Stomach (tissue), 4 donors: Measurements from ENCODE around the gene CRYGB.

ENCODE experiments used
- CTCF ChIP-seq, 7 experiments: fragments of 450-650 bp in 4 of 7; fragments of 200-600 bp in 3 of 7; sonication (generic) in 3 of 7; IDR thresholded peaks; one replicate each; pipeline ENCODE4 v1.5.1; 2016 to 2019; ENCODE audit warnings: antibody characterized with exemption in 7 of 7, control low read depth in 2 of 7, mild to moderate bottlenecking in 1 of 7
- POLR2A ChIP-seq, 4 donors: fragments of 450-650 bp; IDR thresholded peaks; one replicate each; pipeline ENCODE4 v1.6.1; 2016; ENCODE audit warnings: antibody characterized with exemption in 4 of 4, control low read depth in 2 of 4, mild to moderate bottlenecking in 1 of 4, moderate library complexity in 1 of 4

DNA sequence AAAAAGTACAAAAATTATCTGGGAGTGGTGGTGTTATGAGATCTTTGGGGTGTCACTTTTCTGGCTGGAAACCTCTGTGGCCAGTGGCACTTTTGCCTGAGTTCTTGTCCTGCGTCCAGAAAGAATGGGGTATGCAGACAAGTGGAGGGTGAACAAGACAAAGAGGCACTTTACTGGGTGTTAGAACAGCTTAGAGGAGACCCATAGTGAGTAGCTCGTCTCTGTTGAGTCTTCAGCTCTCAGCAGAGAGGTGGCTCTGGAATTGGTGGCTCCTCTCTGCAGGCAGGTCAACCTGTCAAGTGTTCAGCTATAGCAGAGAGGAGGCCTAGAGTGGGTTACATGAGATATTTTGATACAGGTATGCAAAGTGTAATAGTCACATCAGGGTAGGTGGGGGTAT lies 47.7 kb downstream of the CRYGB start:
- TF ChIP-seq CTCF (IDR thresholded peaks at IDR 0.05) (no peak), POLR2A (IDR thresholded peaks at IDR 0.05) (no peak)
